Esophagus (tissue), 2 donors: ENCODE data around the gene MOCS3. TPM values are rescaled to one million over a fixed set of nuclear protein-coding genes. Genes with fewer than 3 reads are reported as not detected.

Experiments used
- H3K27ac ChIP-seq, 2 donors: one replicate each; pipeline ENCODE4 v1.5.1; 2013; ENCODE audit warnings: low read depth in 2 of 2, mild to moderate bottlenecking in 2 of 2, inconsistent platforms in 1 of 2, low read length in 1 of 2, moderate library complexity in 1 of 2
- H3K27me3 ChIP-seq, 2 donors: one replicate each; pipeline ENCODE4 v1.6.1; 2013; ENCODE audit warnings: low read length in 2 of 2, control low read depth in 1 of 2, mild to moderate bottlenecking in 1 of 2; ENCODE audit not compliant: insufficient read depth in 2 of 2, control insufficient read depth in 1 of 2
- H3K36me3 ChIP-seq, 2 donors: one replicate each; pipeline ENCODE4 v1.6.1; 2013; ENCODE audit warnings: low read length in 1 of 2; ENCODE audit not compliant: control insufficient read depth in 2 of 2, insufficient read depth in 2 of 2
- H3K4me1 ChIP-seq, 2 donors: one replicate each; pipeline ENCODE4 v1.6.1; 2013; ENCODE audit warnings: low read length in 1 of 2; ENCODE audit not compliant: control insufficient read depth in 2 of 2, insufficient read depth in 2 of 2
- H3K4me3 ChIP-seq, 2 donors: one replicate each; pipeline ENCODE4 v1.5.1; 2013; ENCODE audit warnings: low read length in 2 of 2, mild to moderate bottlenecking in 2 of 2, low read depth in 1 of 2, moderate library complexity in 1 of 2
- H3K9me3 ChIP-seq, 2 donors: one replicate each; pipeline ENCODE4 v1.6.1; 2013; ENCODE audit warnings: mild to moderate bottlenecking in 2 of 2, low read depth in 1 of 2, low read length in 1 of 2, moderate library complexity in 1 of 2; ENCODE audit not compliant: control insufficient read depth in 2 of 2, insufficient read depth in 1 of 2
- WGBS, 2 donors: extraction: QIAGEN DNeasy Blood & Tissue Kit; methylation state at CpG; one replicate each; pipeline ENCODE4 v1.1.7; 2013; 5-methylcytosine and 5-hydroxymethylcytosine counted together
- polyA plus RNA-seq, 2 donors: library from polyadenylated mRNA; stranded (reverse); fragments of 200-250 nt; gene quantifications; one replicate each; pipeline ENCODE4 v1.2.3, GENCODE V29; 2013
- donor health status: healthy with polysubstance abuse.
- donor health status: Bipolar disorder and iron deficiency.

Gene MOCS3
- polyA plus RNA-seq, 2 donors, result 1.3 to 2.8 TPM

- Histone ChIP-seq H3K4me1 (no peaks in the 10 kb centered on the region), H3K27me3 (no peaks in the 10 kb centered on the region), H3K36me3 (peaks cover 0 to 13% of the 10 kb centered on the region in 2 donors), H3K9me3 (peaks cover 0 to 2% of the 10 kb centered on the region in 2 donors), H3K27ac (no peak overlapping the region), H3K4me3 (no peak overlapping the region)
- WGBS, 2 donors, result 94% methylated on average over 7 of the region's 7 CpGs
These were observed 46.6 kb downstream of the MOCS3 start for GRCh38 chr20:51005214-51005613.

GRCh38 chr20:51008718-51009117 is 50.1 kb downstream of the MOCS3 start:
- H3K36me3 ChIP-seq, result peaks cover 0 to 13% of the 10 kb centered on the region in 2 donors
- 59 to 78% methylated on average over 5 of the region's 5 CpGs for WGBS, 2 donors
- H3K4me1 ChIP-seq, result no peaks in the 10 kb centered on the region
- H3K27me3 ChIP-seq, result no peaks in the 10 kb centered on the region
- no peak overlapping the region for H3K4me3 ChIP-seq
- peaks cover 0 to 2% of the 10 kb centered on the region in 2 donors for H3K9me3 ChIP-seq
- H3K27ac ChIP-seq, result no peak overlapping the region

GRCh38 chr20:51009303-51010042 is 50.9 kb downstream of the MOCS3 start:
- H3K27ac ChIP-seq, result no peak overlapping the region
- no peak overlapping the region for H3K4me3 ChIP-seq
- no peaks in the 10 kb centered on the region for H3K27me3 ChIP-seq
- WGBS, 2 donors, result 88 to 89% methylated on average over 56 to 58 of the region's 58 CpGs
- H3K9me3 ChIP-seq, result peaks cover 0 to 2% of the 10 kb centered on the region in 2 donors
- no peaks in the 10 kb centered on the region for H3K4me1 ChIP-seq
- H3K36me3 ChIP-seq, result peaks cover 0 to 6% of the 10 kb centered on the region in 2 donors

- Histone ChIP-seq H3K27ac (no peak overlapping the region), H3K36me3 (peaks cover 0 to 6% of the 10 kb centered on the region in 2 donors), H3K4me3 (no peak overlapping the region), H3K9me3 (peaks cover 0 to 2% of the 10 kb centered on the region in 2 donors), H3K27me3 (no peaks in the 10 kb centered on the region), H3K4me1 (no peaks in the 10 kb centered on the region)
- 89 to 90% methylated on average over 33 of the region's 33 CpGs for WGBS, 2 donors
These were observed 51.4 kb downstream of the MOCS3 start for GRCh38 chr20:51010043-51010365.

GRCh38 chr20:51010932-51011331 is 52.3 kb downstream of the MOCS3 start:
- peaks cover 0 to 3% of the 10 kb centered on the region in 2 donors for H3K4me1 ChIP-seq
- peaks cover 0 to 2% of the 10 kb centered on the region in 2 donors for H3K9me3 ChIP-seq
- WGBS, 2 donors, result 91 to 94% methylated on average over 3 of the region's 3 CpGs
- H3K27me3 ChIP-seq, result no peaks in the 10 kb centered on the region
- peaks cover 0 to 4% of the 10 kb centered on the region in 2 donors for H3K36me3 ChIP-seq
- no peak overlapping the region for H3K27ac ChIP-seq
- no peak overlapping the region for H3K4me3 ChIP-seq

- Histone ChIP-seq H3K9me3 (peaks cover 0 to 2% of the 10 kb centered on the region in 2 donors), H3K27me3 (no peaks in the 10 kb centered on the region), H3K27ac (no peak overlapping the region), H3K4me1 (peaks cover 0 to 3% of the 10 kb centered on the region in 2 donors), H3K4me3 (no peak overlapping the region), H3K36me3 (peaks cover 0 to 4% of the 10 kb centered on the region in 2 donors)
- WGBS, 2 donors, result 87 to 89% methylated on average over 4 of the region's 4 CpGs
These were observed 52.9 kb downstream of the MOCS3 start for GRCh38 chr20:51011479-51011878.

GRCh38 chr20:51012357-51012756 is 53.7 kb downstream of the MOCS3 start:
- no peaks in the 10 kb centered on the region for H3K27me3 ChIP-seq
- peaks cover 0 to 3% of the 10 kb centered on the region in 2 donors for H3K4me1 ChIP-seq
- peaks cover 0 to 4% of the 10 kb centered on the region in 2 donors for H3K36me3 ChIP-seq
- no peak overlapping the region for H3K4me3 ChIP-seq
- H3K9me3 ChIP-seq, result peaks cover 0 to 2% of the 10 kb centered on the region in 2 donors
- 77 to 79% methylated on average over 3 of the region's 3 CpGs for WGBS, 2 donors
- no peak overlapping the region for H3K27ac ChIP-seq

Other genes starting within 250 kb of the MOCS3 start
- gene PARD6B, start 227.2 kb upstream of the MOCS3 start, polyA plus RNA-seq, result 1 to 10 TPM; 1.6 to 6.5 TPM
- gene BCAS4, start 163.8 kb upstream of the MOCS3 start, polyA plus RNA-seq, result 1 to 10 TPM; 1.2 to 1.5 TPM
- 10 to 100 TPM; 18.3 to 33.5 TPM for gene ADNP, start 27.4 kb upstream of the MOCS3 start, polyA plus RNA-seq
- gene DPM1, start 286 bp upstream of the MOCS3 start, polyA plus RNA-seq, result 10 to 100 TPM; 20.7 to 55.8 TPM
- gene KCNG1, start 64.3 kb downstream of the MOCS3 start, polyA plus RNA-seq, result 10 to 100 TPM in 1 of 2 donors, 1 to 10 TPM in 1; 7.6 to 15.3 TPM